ENCODE measurements around the gene ZNF613. TPM values are rescaled to one million over a fixed set of nuclear protein-coding genes. Genes with fewer than 3 reads are reported as not detected.
"Not testable (repeated sequence)": the region's sequence is repeated elsewhere in the genome, so short reads cannot be mapped to it uniquely, and the experiment has no call there.

ZNF613 gene
- 10 to 100 TPM; 10.9 to 16.4 (median 15.0) TPM for polyA plus RNA-seq (ENCODE audit: insufficient read length in 4 of 4)

DNA sequence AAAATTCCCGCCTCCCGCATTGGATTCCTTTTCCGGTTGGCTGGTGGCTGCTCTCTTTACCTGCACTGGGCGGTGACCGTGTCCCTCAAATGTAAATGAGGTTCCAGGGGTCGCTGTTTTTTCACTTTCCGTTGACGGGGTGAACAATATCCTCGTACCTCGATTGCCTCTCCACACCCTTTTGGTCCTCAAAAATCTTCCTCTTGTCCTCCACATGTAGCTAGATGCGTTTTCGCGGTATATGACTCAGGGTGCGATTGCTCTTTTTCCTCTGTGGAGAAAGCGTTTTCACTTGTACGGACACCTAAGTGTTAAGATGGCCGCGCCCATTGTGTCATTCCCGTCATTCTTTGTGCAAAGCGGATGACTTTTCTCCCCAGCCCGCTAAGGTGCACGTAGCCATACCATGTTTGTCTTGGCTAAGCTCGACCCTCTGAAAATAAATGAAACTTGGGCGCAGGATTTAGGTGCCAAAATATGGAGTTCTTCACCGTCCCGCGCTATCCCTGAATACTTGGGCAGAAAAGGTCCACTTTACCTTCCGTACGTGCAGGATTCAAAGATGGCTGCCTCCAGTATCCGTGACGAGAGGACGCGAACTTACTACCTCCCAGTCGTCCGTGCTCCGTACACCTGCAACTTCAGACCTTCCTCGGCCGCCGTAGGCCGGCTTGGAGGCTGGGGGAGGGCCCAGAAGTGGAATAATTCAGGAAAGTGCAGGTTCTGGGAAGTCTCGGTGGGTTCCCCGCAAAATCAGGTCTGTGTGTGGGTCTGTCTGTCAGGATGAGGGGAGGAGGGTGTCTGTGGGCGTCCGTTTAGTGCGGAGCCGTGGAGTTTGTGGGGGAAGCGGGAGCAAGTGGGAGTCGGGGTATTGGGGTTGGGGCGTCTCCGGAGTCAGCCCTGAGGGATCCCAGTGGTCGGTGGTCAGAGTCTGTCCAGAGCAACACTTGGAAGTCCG, at the start of gene ZNF613:
TSS of gene ZNF613 (plus strand) at position 689 of the 958 bp plus-strand sequence. CDS start 8,749 bp downstream, outside the sequence.
- peak; percentile 91 to 97 (median 92) for DNase-seq (ENCODE audit: low read depth in 4 of 4, low spot score in 3 of 4)

DNA sequence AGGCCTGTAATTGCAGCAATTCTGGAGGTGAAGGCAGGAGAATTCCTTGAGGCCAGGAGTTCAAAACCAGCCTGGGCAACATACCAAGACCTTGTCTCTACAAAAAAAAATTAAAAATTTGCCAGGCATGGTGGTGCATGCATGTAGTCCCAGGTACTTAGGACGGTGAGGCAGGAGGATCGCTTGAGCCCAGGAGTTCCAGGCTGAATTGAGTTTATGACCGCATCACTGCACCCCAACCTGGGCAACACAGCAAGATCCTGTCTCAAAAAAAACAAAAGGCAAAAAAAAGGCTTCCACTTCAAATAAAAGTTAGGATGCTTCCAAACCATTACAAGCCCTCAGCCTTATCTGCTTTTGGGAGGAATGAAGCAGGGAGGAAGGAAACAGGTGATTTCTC, 44.8 kb upstream of the ZNF613 start:
- DNase-seq (ENCODE audit: low read depth in 4 of 4, low spot score in 3 of 4), result no peak

DNA sequence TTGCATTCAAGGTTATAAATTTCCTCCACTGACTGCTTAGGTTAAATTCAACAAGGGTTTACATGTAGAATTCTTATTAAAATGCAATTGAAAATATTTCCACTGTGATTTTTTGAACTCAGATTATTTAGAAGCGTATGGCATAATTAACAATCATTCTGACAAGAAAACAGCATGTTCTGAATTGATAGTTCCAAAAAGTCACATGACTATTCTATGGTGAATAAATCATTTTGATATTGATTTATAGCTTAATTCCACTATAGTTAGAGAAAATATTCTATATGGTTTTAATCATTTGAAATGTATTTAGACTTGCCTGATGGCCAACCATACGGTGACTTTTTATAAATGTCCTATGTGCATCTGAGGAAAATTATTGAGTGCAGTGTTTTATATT, 42.6 kb upstream of the ZNF613 start:
- DNase-seq (ENCODE audit: low read depth in 4 of 4, low spot score in 3 of 4), result no peak

DNA sequence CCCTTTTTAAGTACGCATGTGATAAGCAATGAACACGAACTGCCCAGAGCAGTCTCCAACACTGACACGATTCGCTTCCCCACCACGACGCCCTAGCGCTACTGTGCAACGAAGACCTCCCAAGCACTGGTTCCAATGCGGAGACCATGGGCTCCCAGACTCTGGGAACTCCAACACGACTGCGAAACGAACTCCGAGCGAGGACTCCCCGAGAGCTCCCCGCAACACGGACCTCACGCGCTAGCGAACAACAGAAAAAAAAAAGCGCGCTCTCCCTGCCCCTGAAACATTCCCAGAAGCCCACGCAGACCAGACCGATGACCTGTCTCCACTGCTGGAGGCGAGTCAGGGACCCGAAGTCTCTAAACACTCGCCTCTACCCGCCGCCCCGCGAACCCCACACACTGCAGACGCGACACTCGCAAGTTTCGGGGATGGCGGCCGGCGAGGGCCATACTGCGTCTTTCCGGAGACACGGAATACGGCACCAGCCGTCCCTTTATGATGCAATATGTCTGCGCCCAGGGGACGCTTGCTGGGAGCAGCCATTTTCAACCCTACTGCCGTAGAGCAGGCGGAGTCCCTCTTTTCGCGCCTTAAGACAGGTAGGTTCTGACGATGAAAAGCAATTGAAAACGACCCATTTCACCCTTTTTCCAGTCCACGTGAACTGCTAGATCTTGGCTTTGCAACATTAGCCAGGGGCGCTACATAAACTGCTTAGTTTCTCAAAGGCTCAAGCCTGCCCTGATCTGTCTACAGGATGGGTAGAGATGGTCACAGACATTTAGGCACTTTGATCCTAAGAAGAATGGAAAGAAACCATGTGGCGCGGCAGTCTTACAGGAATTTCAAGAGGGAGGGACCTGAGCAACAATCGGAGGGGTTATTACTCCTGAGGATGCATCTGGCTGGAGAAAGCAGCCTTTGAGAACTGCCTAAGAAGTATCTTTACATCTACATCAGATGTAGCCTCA, 39.5 kb upstream of the ZNF613 start, which contains the start of gene ZNF577:
TSS of gene ZNF577 (minus strand) at position 430 of the 977 bp plus-strand sequence. CDS start 7,569 bp downstream, outside the sequence.
- peak; percentile 85 to 94 (median 90) for DNase-seq (ENCODE audit: low read depth in 4 of 4, low spot score in 3 of 4)

DNA sequence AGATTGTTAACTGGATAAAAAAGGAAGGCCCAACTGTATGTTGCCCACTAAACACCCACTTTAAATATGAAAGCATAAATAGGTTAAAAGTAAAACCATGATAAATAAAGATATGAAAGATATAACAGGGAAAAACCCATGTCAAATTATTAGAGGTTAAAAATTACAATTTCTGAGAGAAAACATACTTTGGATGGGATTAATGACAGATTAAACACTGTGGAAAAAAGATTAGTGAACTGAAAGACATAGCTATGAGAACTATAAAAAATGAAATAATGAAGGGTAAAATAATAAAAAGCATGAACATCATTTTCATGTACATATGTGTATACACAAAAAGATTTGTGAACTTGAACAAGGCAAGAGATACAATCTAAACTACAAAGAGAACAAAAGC, 37.3 kb upstream of the ZNF613 start:
- no peak for DNase-seq (ENCODE audit: low read depth in 4 of 4, low spot score in 3 of 4)

DNA sequence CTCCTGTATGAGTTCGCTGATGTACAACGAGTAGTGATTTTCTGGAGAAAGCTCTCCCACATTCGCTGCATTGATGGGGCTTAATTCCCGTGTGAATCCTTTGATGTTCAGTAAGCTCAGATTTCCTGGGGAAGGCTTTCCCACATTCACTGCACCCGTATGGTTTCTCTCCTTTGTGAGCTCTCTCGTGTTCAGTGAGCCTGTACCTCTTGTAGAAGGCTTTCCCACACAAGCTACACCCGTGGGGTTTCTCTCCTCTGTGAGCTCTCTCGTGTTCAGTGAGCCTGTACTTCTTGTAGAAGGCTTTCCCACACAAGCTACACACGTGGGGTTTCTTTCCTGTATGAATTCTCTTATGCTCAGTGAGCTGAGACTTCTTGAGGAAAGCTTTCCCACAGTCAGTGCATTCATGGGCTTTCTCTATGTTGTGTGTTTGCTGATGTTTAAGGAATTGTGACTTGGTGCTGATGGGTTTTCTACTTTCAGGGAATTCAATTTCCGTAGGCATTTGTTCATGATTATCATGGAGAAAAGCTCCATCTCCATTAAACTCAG, 36.0 kb upstream of the ZNF613 start:
- no peak for DNase-seq (ENCODE audit: low read depth in 4 of 4, low spot score in 3 of 4)

DNA sequence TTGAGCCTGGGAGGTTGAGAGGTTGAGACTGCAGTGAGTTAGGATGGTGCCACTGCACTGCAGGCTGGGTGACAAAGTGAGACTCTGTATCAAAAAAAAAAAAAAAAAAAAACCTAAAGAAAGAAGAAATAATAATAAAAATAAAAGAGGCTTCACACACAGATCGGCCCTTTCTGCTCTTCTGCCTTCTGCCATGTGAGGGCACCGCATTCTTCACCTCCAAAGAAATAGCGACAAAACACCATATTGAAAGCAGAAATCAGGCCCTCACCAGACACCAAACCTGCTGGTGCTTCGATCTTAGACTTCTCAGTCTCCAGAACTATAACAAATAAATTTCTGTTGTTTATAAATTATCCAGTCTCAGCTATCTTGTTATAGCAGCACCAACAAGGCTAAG, 25.4 kb upstream of the ZNF613 start:
- no peak for DNase-seq (ENCODE audit: low read depth in 4 of 4, low spot score in 3 of 4)

DNA sequence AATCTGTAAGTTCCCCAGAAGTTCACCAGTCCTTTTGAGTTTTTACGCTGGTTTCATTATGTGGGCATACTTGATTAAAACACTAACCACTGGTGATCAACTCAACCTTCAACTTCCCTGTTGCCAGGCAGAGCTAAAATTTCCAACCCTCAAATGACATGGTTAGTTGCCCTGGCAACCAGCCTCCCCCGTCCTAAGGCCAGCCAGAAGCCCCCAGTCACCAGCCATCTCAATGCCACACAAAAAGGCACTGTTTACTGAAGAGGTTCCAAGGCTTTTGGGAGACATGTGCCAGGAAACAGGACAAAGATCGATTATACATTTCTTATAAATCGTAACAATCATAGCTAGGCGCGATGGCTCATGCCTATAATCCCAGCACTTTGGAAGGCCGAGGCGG, 24.1 kb upstream of the ZNF613 start:
- DNase-seq (ENCODE audit: low read depth in 4 of 4, low spot score in 3 of 4), result no peak

DNA sequence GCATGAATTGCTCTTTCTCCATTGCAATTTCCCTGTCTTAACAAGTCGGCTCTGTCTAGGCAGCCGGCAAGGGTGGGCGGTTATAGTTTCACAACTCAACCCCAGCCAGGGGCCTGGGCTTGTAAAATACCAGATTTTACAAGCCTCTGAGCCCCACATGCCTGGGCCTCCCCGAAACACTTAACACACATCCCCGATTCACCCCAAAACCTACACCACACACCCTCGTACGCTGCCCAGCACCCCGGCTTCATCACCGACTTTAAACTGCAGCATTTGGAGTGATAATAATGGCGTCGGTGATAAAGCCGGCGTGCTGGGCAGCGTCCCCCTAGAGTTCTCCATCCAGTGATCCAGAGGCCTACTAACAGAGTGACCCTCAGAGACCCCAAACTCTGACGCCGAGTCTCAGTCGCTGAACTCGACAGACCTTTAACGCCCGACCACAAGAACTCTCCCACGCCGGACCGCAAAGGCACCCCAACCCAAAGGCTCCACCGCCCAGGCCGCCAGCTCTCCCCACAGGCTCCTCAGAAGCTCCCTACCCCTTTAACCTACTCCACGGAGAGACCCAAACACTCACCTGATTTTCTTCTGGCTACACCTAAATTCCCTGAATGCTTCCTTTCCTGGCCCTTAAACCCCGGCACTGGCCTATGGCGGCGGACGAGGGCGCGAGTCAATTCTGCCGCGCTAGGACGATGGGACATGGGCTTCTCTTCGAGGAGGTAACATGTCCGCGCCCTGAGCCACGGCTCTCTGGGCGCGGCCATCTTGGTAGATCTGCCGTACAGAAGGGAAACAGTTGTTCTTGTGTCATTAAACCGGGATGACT, 22.7 kb upstream of the ZNF613 start, which contains the start of gene ZNF649:
TSS of gene ZNF649 (minus strand) at position 687 of the 835 bp plus-strand sequence. CDS start 4,910 bp downstream, outside the sequence.
- DNase-seq (ENCODE audit: low read depth in 4 of 4, low spot score in 3 of 4), result peak; percentile 77 to 85 (median 80)

DNA sequence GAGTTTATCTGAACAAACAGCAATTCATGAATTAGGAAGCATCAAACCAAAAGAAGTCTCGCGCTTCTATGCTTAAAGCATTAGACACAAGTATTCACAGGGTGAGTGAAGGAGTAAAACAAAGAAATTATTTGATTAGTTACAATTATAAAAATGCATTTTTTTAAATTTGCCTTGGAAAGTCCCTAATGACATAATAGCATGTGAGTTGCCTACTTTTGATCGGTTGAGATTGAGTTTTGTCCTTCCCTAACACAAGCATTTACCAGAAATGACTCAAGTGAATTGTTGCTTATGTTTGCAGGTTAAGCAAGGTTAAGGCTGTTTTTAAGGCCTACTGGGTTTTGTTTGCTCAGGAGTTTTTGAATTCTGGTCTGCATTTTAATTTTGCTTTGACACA, 22.1 kb upstream of the ZNF613 start:
- no peak for DNase-seq (ENCODE audit: low read depth in 4 of 4, low spot score in 3 of 4)

DNA sequence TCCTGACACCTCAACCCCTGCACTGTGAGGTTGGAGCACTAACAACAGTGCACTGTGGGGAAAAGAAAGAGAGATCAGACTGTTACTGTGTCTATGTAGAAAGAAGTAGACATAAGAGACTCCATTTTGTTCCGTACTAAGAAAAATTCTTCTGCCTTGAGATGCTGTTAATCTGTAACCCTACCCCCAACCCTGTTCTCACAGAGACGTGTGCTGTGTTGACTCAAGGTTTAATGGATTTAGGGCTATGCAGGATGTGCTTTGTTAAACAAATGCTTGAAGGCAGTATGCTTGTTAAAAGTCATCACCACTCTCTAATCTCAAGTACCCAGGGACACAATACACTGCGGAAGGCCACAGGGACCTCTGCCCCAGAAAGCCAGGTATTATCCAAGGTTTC, 21.6 kb upstream of the ZNF613 start:
- DNase-seq (ENCODE audit: low read depth in 4 of 4, low spot score in 3 of 4), result not testable (repeated sequence)

DNA sequence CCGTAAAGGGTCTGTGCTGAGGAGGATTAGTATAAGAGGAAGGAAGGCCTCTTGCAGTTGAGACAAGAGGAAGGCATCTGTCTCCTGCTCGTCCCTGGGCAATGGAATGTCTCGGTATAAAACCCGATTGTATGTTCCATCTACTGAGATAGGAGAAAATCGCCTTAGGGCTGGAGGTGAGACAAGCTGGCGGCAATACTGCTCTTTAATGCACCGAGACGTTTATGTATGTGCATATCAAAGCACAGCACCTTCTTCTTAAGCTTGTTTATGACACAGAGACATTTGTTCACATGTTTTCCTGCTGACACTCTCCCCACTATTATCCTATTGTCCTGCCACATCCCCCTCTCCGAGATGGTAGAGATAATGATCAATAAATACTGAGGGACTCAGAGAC, 21.2 kb upstream of the ZNF613 start:
- DNase-seq (ENCODE audit: low read depth in 4 of 4, low spot score in 3 of 4), result not testable (repeated sequence)

DNA sequence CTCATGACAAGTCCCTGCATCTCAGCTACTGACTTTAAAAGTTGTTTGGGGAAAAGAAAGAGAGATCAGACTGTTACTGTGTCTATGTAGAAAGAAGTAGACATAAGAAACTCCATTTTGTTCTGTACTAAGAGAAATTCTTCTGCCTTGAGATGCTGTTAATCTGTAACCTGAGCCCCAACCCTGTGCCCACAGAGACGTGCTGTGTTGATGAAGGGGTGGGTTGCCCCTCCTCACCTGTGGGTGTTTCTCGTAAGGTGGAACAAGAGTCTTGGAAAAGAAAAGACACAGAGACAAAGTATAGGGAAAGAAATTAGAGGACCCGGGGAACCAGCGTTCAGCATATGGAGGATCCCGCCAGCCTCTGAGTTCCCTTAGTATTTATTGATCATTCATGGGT, 19.3 kb upstream of the ZNF613 start:
- DNase-seq (ENCODE audit: low read depth in 4 of 4, low spot score in 3 of 4), result not testable (repeated sequence)

DNA sequence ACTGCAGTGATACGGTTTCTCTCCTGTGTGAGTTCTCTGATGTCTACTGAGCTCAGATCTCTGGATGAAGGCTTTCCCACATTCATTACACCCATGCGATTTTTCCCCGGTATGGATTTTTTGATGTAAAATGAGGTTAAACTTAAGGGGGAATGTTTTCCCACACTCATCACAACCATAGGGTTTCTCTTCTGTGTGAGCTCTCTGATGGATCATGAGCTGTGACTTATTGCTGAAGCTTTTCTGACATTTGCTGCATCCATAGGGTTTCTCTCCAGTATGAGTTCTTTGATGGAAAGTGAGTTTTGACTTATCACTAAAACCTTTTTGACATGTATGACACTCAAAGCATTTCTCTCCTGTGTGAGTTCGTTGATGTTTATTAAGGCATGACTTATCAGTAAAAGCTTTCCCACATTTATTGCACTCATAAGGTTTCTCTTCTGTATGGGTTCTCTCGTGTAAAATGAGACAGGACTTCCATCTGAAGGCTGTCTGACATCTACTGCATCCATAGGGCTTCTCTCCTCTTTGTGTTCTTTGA, 11.9 kb upstream of the ZNF613 start:
- no peak for DNase-seq (ENCODE audit: low read depth in 4 of 4, low spot score in 3 of 4)

DNA sequence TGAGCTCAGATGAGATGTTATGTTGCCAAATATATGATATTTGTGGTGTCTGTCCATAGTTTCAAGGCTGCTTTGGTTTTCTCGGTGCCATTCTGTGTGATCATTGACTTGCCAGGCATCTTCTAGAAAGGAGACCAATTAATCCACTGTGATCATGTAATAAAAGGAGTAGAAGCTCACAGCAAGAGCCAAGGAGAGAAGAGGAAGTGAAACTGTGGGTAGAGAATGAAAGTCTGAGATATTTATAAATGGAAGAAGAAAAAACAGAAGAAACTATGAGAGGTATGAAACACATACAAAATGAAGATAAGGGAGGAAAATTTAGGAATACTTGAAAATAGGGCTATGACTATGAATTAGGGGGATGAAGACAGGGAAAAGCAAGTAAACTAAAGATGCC, 11.1 kb upstream of the ZNF613 start:
- no peak for DNase-seq (ENCODE audit: low read depth in 4 of 4, low spot score in 3 of 4)

DNA sequence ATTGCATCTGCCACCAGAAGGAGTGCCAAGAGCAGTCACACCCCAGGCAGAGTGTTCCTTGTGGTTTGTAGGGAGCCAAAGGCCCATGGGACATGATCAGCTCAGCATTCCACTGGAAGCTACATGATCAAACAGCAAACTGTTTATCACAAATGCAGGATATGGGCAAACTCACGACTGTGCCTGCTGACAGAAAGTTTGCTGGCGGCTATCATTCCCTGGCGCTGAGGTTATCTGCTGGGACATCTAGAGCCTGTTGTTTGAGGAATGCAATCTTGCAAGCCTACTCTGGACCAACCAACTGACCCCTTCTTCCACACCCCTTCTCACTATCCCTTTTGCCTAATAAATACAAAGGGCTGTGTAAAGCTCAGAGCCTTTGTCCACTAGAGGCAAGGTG, 7.7 kb upstream of the ZNF613 start:
- no peak for DNase-seq (ENCODE audit: low read depth in 4 of 4, low spot score in 3 of 4)

DNA sequence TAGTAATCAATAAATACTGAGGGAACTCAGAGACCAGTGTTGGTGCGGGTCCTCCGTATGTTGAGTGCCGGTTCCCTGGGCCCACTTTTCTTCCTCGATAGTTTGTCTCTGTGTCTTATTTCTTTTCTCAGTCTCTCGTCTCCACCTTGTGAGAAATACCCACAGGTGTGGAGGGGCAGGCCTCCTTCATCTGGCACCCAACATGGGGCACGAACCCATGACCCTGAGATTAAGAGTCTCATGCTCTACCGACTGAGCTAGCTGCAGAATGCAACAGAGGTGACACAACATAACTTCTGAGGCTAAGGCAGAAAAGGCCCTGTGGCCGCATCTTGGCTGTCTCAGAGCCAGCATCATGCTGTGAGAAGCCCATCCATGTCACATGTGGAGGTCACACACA, 5.3 kb upstream of the ZNF613 start:
- DNase-seq (ENCODE audit: low read depth in 4 of 4, low spot score in 3 of 4), result no peak

DNA sequence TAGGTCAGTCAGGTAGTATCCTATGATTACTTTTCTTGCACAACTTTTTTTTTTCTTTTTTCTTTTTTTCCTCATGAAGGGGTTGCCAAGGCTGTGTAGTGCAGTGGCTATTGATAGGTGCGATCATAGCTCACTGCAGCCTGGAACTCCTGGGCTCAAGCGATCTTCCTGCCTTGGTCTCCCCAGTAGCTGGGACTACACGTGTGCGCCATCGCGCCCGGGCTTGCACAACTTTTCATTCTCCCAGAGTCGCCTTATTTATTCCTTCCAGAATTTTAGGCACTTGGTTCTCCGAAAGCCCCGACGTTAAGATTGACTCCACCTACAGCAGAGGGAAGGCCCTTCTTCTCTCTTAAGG, 867 bp upstream of the ZNF613 start:
- DNase-seq (ENCODE audit: low read depth in 4 of 4, low spot score in 3 of 4), result no peak

DNA sequence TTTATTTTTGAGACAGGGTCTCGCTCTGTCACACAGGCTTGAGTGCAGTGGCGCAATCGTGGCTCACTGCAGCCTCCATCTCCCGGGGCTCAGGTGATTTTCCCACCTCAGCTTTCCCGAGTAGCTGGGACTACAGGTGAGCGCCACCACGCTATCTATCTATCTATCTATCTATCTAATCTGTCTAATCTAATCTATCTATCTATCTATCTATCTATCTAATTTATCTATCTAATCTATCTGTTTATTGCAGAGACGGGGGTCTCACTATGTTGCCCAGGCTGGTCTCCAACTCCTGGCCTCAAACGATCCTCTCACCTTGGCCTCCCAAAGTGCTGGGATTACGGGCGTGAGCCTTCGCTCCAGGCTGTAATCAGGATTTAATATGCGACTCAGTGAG, 587 bp downstream of the ZNF613 start:
- DNase-seq (ENCODE audit: low read depth in 4 of 4, low spot score in 3 of 4), result no peak
